ENCODE data around the gene AGAP3. TPM values are rescaled to one million over a fixed set of nuclear protein-coding genes. Genes with fewer than 3 reads are reported as not detected.

AGAP3 gene
- total and polyA plus RNA-seq, 2 of the 4 experiments (the other 2 are of a cell fraction): 35.3 to 93.9 TPM

DNA sequence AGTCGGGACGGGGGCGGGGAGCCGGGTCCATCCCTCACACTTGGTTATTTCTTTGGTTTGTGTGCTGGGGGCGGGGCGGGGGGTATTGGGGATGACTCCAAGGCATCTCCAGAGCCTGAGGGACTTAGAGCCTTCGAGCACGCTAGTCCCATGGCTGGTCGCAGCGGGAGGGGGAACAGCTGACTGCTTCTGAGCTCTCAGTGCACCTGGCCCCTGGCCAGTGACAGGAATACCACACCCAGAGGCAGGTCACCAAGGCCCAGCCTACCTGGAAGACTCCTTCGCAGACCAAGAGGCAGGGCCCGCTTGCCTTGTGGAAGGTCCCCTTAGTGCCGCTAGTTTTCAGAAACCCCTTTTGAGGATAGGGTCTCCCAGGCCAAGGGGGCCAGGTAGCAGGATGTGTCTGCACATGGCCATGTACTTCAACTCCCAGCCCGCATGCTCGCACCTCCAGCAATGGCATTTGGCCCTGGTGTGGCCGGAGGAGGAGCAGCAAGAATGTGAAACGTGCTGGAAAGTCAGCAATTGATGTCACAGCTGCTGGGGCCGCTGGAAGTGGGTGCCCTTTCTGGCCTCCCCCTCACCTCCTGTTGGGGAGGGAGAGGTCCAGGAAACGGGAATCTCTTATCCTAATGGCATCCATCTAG, 40.3 kb downstream of the AGAP3 start:
- ChIA-PET POLR2A (ENCODE audit: unreplicated experiment) (no interaction called here), CTCF (no interaction called here)
- H2AK5ac ChIP-seq (ENCODE audit: low read depth, low read length): no peak overlapping the region
- no peak overlapping the region for H3K4me3 ChIP-seq (ENCODE audit: insufficient read depth, low read depth, low read length)
- H2BK120ac ChIP-seq (ENCODE audit: low read depth, low read length): no peak overlapping the region
- H4K5ac ChIP-seq (ENCODE audit: low read depth, low read length): no peak overlapping the region
- no peak overlapping the region for H3K23ac ChIP-seq (ENCODE audit: low read depth, low read length)
- peaks cover 66% of the 10 kb centered on the region for H3K36me3 ChIP-seq (ENCODE audit: control insufficient read depth, insufficient read depth, low read length)
- peaks cover 0 to 28% of the 10 kb centered on the region in 2 experiments; a peak in 3 of 4 replicates for H3K79me1 ChIP-seq (ENCODE audit: low read depth in 1 of 2, low read length in 2 of 2)
- no peaks in the 10 kb centered on the region for H3K27me3 ChIP-seq (ENCODE audit: control insufficient read depth, insufficient read depth, low read length)
- no peak overlapping the region for H3K14ac ChIP-seq (replicated peaks; ENCODE audit: low read depth, low read length)
- no peak overlapping the region for H3K56ac ChIP-seq (ENCODE audit: extremely low read depth, insufficient read depth, low read length)
- 53% methylated on average over 3 of the region's 19 CpGs; no CpG with 5 or more reads in 1 of the 2 experiments for WGBS, 2 experiments (ENCODE audit: extremely low coverage in 2 of 2, insufficient read length in 1 of 2)
- in situ Hi-C loops (cut with MboI; ENCODE audit: low sequenced_read_pairs) (loop anchor here (5.0 to 10.0 kb wide), 2 partner anchors 46 to 178 kb away; no protein-coding TSS in a partner anchor), intact Hi-C loops (cut with micrococcal nuclease) (no loop called here), dilution Hi-C loops (cut with HindIII; ENCODE audit: low sequenced_read_pairs, unreplicated experiment) (no loop called here)
- H3K9me3 ChIP-seq (ENCODE audit: control insufficient read depth, insufficient read depth, low read length): no peaks in the 10 kb centered on the region
- no peak for DNase-seq
- peaks cover 32% of the 10 kb centered on the region for H4K20me1 ChIP-seq (ENCODE audit: insufficient read depth, low read length)
- H3K27ac ChIP-seq (ENCODE audit: insufficient read depth, low read length): no peak overlapping the region
- no TSS peak for BruUV-seq (replicated peaks)
- no peak overlapping the region for H2BK5ac ChIP-seq (ENCODE audit: low read depth, low read length, poor library complexity, severe bottlenecking)
- no peak overlapping the region for H3K9ac ChIP-seq (ENCODE audit: low read depth, low read length)
- TF ChIP-seq POLR2A (IDR thresholded peaks at IDR 0.05; ENCODE audit: low read depth, low read length) (no peak), RAD21 (IDR thresholded peaks at IDR 0.05; ENCODE audit: low read length) (no peak), RCOR1 (IDR thresholded peaks at IDR 0.05; ENCODE audit: insufficient replicate concordance, low read length) (no peak), RFX5 (IDR thresholded peaks at IDR 0.05; ENCODE audit: low read depth, low read length) (no peak), CHD1 (IDR thresholded peaks at IDR 0.05; ENCODE audit: low read depth, low read length) (no peak), MAFK (IDR thresholded peaks at IDR 0.05; ENCODE audit: low read depth, low read length) (no peak), SMC3 (IDR thresholded peaks at IDR 0.05; ENCODE audit: low read depth, low read length) (no peak), FOS (IDR thresholded peaks at IDR 0.05; ENCODE audit: low read depth, low read length) (no peak), NFE2L2 (IDR thresholded peaks at IDR 0.05; ENCODE audit: low read depth, low read length) (no peak), CEBPB (IDR thresholded peaks at IDR 0.05; ENCODE audit: low read depth, low read length) (no peak), MXI1 (IDR thresholded peaks at IDR 0.05; ENCODE audit: borderline replicate concordance, low read depth, low read length) (no peak), BHLHE40 (IDR thresholded peaks at IDR 0.05; ENCODE audit: low read depth, low read length) (no peak)
- TF ChIP-seq, protein P1, sequence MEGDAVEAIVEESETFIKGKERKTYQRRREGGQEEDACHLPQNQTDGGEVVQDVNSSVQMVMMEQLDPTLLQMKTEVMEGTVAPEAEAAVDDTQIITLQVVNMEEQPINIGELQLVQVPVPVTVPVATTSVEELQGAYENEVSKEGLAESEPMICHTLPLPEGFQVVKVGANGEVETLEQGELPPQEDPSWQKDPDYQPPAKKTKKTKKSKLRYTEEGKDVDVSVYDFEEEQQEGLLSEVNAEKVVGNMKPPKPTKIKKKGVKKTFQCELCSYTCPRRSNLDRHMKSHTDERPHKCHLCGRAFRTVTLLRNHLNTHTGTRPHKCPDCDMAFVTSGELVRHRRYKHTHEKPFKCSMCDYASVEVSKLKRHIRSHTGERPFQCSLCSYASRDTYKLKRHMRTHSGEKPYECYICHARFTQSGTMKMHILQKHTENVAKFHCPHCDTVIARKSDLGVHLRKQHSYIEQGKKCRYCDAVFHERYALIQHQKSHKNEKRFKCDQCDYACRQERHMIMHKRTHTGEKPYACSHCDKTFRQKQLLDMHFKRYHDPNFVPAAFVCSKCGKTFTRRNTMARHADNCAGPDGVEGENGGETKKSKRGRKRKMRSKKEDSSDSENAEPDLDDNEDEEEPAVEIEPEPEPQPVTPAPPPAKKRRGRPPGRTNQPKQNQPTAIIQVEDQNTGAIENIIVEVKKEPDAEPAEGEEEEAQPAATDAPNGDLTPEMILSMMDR (conservative IDR thresholded peaks at IDR 0.05; ENCODE audit: low read depth, low read length): no peak
- TF ChIP-seq, protein P2, sequence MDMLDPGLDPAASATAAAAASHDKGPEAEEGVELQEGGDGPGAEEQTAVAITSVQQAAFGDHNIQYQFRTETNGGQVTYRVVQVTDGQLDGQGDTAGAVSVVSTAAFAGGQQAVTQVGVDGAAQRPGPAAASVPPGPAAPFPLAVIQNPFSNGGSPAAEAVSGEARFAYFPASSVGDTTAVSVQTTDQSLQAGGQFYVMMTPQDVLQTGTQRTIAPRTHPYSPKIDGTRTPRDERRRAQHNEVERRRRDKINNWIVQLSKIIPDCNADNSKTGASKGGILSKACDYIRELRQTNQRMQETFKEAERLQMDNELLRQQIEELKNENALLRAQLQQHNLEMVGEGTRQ (IDR thresholded peaks at IDR 0.05; ENCODE audit: low read depth, low read length): no peak
- TF ChIP-seq, protein P3, sequence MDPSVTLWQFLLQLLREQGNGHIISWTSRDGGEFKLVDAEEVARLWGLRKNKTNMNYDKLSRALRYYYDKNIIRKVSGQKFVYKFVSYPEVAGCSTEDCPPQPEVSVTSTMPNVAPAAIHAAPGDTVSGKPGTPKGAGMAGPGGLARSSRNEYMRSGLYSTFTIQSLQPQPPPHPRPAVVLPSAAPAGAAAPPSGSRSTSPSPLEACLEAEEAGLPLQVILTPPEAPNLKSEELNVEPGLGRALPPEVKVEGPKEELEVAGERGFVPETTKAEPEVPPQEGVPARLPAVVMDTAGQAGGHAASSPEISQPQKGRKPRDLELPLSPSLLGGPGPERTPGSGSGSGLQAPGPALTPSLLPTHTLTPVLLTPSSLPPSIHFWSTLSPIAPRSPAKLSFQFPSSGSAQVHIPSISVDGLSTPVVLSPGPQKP (IDR thresholded peaks at IDR 0.05; ENCODE audit: borderline replicate concordance, low read depth, low read length): no peak
- H2BK15ac ChIP-seq (ENCODE audit: low read depth, low read length): no peak overlapping the region
- H2AFZ ChIP-seq (replicated peaks; ENCODE audit: low read length, poor library complexity): no peak overlapping the region
- no peaks in the 10 kb centered on the region for H3K9me1 ChIP-seq (ENCODE audit: insufficient read depth, low read length)
- ATAC-seq (ENCODE audit: low read depth): no peak
- H3K4ac ChIP-seq (ENCODE audit: low read depth, low read length): no peak overlapping the region
- H4K8ac ChIP-seq (ENCODE audit: low read depth in 2 of 2, low read length in 2 of 2): no peak overlapping the region
- H2AK9ac ChIP-seq (replicated peaks; ENCODE audit: low read depth, low read length, poor library complexity): no peak overlapping the region
- no peak overlapping the region for H3K4me2 ChIP-seq (ENCODE audit: low read depth, low read length)
- H2BK20ac ChIP-seq (ENCODE audit: low read depth, low read length): no peak overlapping the region
- no peaks in the 10 kb centered on the region for H3K4me1 ChIP-seq (ENCODE audit: control insufficient read depth, insufficient read depth, low read length)
- H3K18ac ChIP-seq (ENCODE audit: low read depth, low read length): no peak overlapping the region
- no peak overlapping the region for H4K91ac ChIP-seq (ENCODE audit: insufficient read depth, low read depth, low read length)
